Osteoblast (primary cell): ENCODE results near the gene HOXB8. TPM values are rescaled to one million over a fixed set of nuclear protein-coding genes. Genes with fewer than 3 reads are reported as not detected.

Source experiments
- DNase-seq: peaks from one replicate; pipeline ENCODE4 v3.0.0; 2011; ENCODE audit warnings: low spot score, mixed read lengths; ENCODE audit not compliant: insufficient read length; ENCODE audit errors: missing footprints
- H2AFZ ChIP-seq: 2 replicates; pipeline ENCODE4 v1.6.0; 2011; ENCODE audit warnings: mild to moderate bottlenecking, low read length
- H3K27ac ChIP-seq: 2 replicates; pipeline ENCODE4 v1.5.1; 2011; ENCODE audit warnings: mild to moderate bottlenecking, low read depth, low read length, moderate library complexity
- H3K27me3 ChIP-seq: 2 replicates; pipeline ENCODE4 v1.6.0; 2012; ENCODE audit warnings: mild to moderate bottlenecking, control low read depth, inconsistent platforms, low read length, moderate library complexity; ENCODE audit not compliant: insufficient read depth
- H3K36me3 ChIP-seq: 2 replicates; pipeline ENCODE4 v1.5.1; 2011; ENCODE audit warnings: mild to moderate bottlenecking, low read length, control low read depth, moderate library complexity; ENCODE audit not compliant: insufficient read depth
- H3K4me1 ChIP-seq: 2 replicates; pipeline ENCODE4 v1.5.1; 2011; ENCODE audit warnings: mild to moderate bottlenecking, low read length, control low read depth, moderate library complexity; ENCODE audit not compliant: insufficient read depth
- H3K4me2 ChIP-seq: 2 replicates; pipeline ENCODE4 v1.6.0; 2011; ENCODE audit warnings: mild to moderate bottlenecking, low read length; ENCODE audit not compliant: insufficient read depth
- H3K4me3 ChIP-seq: fragments of 200-600 bp; sonication (generic); 3 replicates; pipeline ENCODE4 v1.5.1; 2012; ENCODE audit warnings: mild to moderate bottlenecking, low read length, inconsistent platforms; ENCODE audit not compliant: insufficient read depth
- H3K79me2 ChIP-seq: 2 replicates; pipeline ENCODE4 v1.6.0; 2012; ENCODE audit warnings: mild to moderate bottlenecking, low read length, control low read depth, inconsistent platforms; ENCODE audit not compliant: insufficient read depth
- H3K9me3 ChIP-seq: 2 replicates; pipeline ENCODE4 v1.5.1; 2011; ENCODE audit warnings: low read depth, low read length, control low read depth
- H4K20me1 ChIP-seq: 2 replicates; pipeline ENCODE4 v1.6.0; 2012; ENCODE audit warnings: mild to moderate bottlenecking, low read length, control low read depth; ENCODE audit not compliant: insufficient read depth
- total RNA-seq: library from RNA; depleted of rRNA; stranded (reverse); fragments of >200 nt; gene quantifications from 2 replicates; pipeline ENCODE4 v1.2.3, GENCODE V29; 2012
- TF ChIP-seq, protein P1 (sequence below): IDR thresholded peaks from 2 replicates; pipeline ENCODE4 v1.5.1; 2011; ENCODE audit warnings: mild to moderate bottlenecking, low read depth, low read length, moderate library complexity; ENCODE audit errors: extremely low read depth

The HOXB8 gene
- not detected in 2 replicates for total RNA-seq

DNA sequence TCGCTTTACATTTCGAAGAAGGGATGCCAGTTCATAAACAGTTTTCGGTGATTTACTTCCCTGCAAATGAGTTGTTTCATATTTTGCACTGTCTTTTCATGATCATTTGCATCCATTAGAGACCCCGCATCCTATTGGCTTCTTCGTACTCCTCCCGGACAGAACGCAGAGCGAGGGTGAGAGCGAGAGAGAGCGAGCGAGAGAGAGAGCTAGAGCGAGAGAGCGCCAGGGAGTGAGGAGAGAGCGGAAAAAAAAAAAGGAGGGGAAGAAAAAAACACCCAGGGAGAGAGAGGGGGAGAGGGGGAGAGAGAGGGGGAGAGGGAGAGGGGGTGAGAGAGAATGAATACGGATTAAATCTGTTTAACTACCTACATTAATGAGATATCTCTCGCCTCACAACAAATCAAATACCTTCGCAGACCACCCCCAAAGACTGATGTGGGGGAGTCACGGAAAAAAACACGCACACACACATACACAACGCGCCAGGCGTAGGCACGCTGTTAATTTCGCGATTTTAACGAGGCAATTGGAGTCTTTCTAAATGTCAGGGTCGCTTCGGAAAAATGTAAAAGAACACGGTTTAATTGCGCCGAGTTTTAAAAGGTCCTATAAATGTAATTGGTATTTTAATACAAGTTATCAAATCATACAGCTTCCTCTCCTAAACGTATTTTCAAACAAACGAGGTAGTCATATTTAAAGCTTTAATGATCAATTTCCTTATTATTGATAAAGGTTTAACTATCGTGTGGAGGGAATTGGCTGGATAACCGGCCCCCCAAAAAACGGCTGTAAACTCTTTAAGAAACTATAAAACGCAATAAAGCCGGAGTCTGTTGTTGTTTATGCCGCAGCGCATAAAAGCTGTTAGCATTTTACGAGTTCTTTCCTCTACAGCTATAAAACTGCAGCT lies at the start of gene HOXB8:
Gene HOXB8, minus strand, starts transcription at position 246 of the 916 bp plus-strand sequence. CDS start 588 bp downstream, outside the sequence.
- H3K79me2 ChIP-seq = no peaks in the 10 kb centered on the region
- H4K20me1 ChIP-seq = peaks cover 11% of the 10 kb centered on the region
- no peaks in the 10 kb centered on the region for H3K9me3 ChIP-seq
- no peaks in the 10 kb centered on the region for H3K36me3 ChIP-seq
- no peaks in the 10 kb centered on the region for H3K4me1 ChIP-seq
- H3K27me3 ChIP-seq = peaks cover 97% of the 10 kb centered on the region
- TF ChIP-seq, protein P1, sequence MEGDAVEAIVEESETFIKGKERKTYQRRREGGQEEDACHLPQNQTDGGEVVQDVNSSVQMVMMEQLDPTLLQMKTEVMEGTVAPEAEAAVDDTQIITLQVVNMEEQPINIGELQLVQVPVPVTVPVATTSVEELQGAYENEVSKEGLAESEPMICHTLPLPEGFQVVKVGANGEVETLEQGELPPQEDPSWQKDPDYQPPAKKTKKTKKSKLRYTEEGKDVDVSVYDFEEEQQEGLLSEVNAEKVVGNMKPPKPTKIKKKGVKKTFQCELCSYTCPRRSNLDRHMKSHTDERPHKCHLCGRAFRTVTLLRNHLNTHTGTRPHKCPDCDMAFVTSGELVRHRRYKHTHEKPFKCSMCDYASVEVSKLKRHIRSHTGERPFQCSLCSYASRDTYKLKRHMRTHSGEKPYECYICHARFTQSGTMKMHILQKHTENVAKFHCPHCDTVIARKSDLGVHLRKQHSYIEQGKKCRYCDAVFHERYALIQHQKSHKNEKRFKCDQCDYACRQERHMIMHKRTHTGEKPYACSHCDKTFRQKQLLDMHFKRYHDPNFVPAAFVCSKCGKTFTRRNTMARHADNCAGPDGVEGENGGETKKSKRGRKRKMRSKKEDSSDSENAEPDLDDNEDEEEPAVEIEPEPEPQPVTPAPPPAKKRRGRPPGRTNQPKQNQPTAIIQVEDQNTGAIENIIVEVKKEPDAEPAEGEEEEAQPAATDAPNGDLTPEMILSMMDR = no peak
- no peak for DNase-seq
- H3K27ac ChIP-seq = no peak within 1 kb of the TSS
- no peak within 1 kb of the TSS for H2AFZ ChIP-seq
- no peak within 1 kb of the TSS for H3K4me3 ChIP-seq
- H3K4me2 ChIP-seq = no peak within 1 kb of the TSS

DNA sequence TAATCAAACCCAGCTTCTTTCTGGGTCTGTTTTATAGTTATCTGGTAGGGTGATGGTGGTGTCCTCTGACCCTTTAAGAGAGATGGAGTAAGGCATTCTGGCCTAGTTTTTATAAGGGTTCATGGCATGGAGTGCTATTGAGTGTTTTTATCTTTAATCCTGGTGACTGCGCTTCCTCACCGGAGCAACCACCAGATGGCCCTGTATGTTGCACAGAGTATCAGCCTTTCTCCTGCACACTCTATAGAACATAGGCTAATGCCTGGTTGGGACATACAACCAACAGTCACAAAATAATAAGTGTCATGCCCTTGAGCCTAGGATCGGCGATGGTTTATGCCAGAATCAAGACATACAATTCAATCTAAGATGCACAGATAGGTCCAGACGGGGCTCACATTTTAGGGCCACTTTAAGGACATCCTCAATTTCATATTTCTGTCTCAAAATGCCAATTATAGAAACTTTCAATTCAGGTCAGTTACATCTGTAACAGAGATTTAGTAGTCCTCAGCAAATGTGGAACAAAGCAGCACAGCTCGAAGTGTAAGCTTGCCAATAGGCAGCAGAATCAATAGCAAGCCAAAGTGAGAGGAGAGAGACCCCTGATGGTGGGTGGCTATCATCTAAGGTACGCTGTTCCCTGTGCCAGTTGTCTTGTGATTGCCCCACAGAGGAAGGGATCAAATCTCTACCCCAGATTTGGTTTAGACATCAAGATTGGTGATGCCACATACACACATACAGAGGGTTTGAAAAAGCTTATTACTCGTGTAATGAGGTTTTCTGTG lies 48.2 kb upstream of the HOXB8 start:
- H3K36me3 ChIP-seq = no peaks in the 10 kb centered on the region
- peaks cover 27% of the 10 kb centered on the region for H3K27me3 ChIP-seq
- H4K20me1 ChIP-seq = no peaks in the 10 kb centered on the region
- H3K79me2 ChIP-seq = no peaks in the 10 kb centered on the region
- no peaks in the 10 kb centered on the region for H3K4me1 ChIP-seq
- TF ChIP-seq, protein P1 = peak; percentile 21
- no peak overlapping the region for H3K4me2 ChIP-seq
- H2AFZ ChIP-seq = no peak overlapping the region
- no peaks in the 10 kb centered on the region for H3K9me3 ChIP-seq
- no peak for DNase-seq
- H3K4me3 ChIP-seq = no peak overlapping the region
- no peak overlapping the region for H3K27ac ChIP-seq

DNA sequence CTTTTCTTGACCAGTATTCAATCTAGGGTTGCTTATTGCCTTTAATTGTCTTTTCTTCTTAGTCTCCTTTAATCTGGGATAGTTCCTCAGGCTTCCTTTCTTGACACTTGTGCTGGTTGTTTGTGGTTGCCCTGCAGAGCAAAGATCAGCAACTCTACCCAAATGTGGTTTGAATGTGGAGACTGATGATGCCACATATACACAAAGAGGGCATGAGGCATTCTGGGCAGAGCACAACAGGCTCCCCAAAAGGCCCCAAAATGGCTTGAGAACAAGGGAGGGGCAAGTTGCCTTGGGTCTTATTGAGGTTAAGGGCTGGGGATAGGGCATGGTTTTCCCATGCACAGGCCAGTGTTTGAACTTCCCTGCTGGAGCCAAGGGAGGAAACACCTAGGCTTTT lies 40.8 kb upstream of the HOXB8 start:
- Histone ChIP-seq H3K27ac (no peak overlapping the region), H4K20me1 (no peaks in the 10 kb centered on the region), H3K4me3 (no peak overlapping the region), H3K27me3 (peaks cover 19% of the 10 kb centered on the region), H2AFZ (no peak overlapping the region), H3K4me2 (no peak overlapping the region), H3K79me2 (no peaks in the 10 kb centered on the region), H3K36me3 (no peaks in the 10 kb centered on the region), H3K9me3 (no peaks in the 10 kb centered on the region), H3K4me1 (no peaks in the 10 kb centered on the region)
- TF ChIP-seq, protein P1 = no peak
- DNase-seq = no peak

DNA sequence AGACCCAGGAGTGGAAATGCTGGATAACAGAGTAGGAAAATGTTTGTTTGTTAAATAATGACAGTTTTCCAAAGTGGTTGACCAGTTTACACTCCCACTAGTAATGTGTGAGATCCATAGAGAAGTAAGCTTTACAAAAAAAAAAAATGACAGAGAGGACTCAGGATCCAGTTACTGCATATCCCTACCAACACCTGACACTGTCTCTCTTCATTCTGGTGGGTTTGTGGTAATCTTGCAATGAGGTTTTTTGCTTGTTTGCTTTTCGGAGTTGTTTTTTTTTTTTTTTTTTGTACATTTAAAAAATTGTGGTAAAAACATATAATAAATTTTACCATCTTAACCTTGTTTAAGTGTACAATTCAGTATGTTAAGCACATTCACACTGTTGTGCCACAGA lies 34.6 kb upstream of the HOXB8 start:
- TF ChIP-seq, protein P1 = no peak
- no peak overlapping the region for H3K4me3 ChIP-seq
- H3K36me3 ChIP-seq = no peaks in the 10 kb centered on the region
- peaks cover 3% of the 10 kb centered on the region for H3K4me1 ChIP-seq
- no peaks in the 10 kb centered on the region for H3K79me2 ChIP-seq
- peaks cover 60% of the 10 kb centered on the region for H3K27me3 ChIP-seq
- DNase-seq = no peak
- no peak overlapping the region for H3K27ac ChIP-seq
- no peak overlapping the region for H2AFZ ChIP-seq
- H3K4me2 ChIP-seq = no peak overlapping the region
- H4K20me1 ChIP-seq = no peaks in the 10 kb centered on the region
- no peaks in the 10 kb centered on the region for H3K9me3 ChIP-seq
